ENCODE measurements around the gene GAST. TPM values are rescaled to one million over a fixed set of nuclear protein-coding genes. Genes with fewer than 3 reads are reported as not detected.

Gene GAST
- total and polyA plus RNA-seq, 9 of the 15 experiments (the other 6 are each of a cell fraction or from before 2014, with no cell fraction given): not detected

DNA sequence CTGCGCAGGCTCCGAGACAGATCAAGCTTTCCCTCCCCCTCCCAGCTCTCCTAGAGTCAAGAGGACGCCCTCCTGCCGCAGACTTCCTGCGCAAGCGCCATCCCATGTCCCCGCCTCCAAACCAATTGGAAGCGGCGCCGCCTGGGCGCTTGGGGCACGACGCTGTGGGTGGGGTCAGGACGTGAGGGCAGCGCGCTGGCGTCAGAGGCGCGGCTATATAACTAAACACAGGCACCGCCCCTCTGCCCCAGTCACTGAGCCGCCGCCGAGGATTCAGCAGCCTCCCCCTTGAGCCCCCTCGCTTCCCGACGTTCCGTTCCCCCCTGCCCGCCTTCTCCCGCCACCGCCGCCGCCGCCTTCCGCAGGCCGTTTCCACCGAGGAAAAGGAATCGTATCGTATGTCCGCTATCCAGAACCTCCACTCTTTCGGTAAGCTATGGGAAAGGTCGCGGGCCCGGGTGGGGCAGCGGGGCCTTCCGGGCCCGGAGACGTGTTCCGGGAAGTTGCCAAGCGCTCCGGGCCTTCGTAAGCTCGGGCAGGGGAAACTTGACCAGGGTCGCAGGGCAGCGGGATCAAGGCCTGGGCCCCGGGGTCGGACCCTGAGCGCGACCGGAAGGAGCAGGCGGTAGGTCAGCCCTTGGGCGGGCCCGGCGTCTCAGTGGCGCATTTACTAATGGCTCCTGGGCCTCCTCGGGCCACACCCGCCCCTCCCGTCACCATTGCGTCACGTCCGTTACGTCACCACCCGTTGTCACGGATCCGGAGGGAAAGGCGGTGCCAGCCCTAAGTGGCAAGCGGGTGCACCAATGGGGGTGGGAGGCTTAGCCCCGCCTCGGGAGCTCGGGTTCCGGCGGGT is 23.3 kb upstream of the GAST start, which contains the start of gene EIF1 (continued):
- no peak for TF ChIP-seq ZC3H8 (IDR thresholded peaks at IDR 0.05)
- TF ChIP-seq KDM2B (CRISPR knock-in tag; IDR thresholded peaks at IDR 0.05): 0 out of 2 replicates have a peak, but pooled peaks have one; percentile 14
- TF ChIP-seq KLF16 (IDR thresholded peaks at IDR 0.05): no peak
- no peak for TF ChIP-seq HDAC2 (IDR thresholded peaks at IDR 0.05)
- TF ChIP-seq, protein P1, sequence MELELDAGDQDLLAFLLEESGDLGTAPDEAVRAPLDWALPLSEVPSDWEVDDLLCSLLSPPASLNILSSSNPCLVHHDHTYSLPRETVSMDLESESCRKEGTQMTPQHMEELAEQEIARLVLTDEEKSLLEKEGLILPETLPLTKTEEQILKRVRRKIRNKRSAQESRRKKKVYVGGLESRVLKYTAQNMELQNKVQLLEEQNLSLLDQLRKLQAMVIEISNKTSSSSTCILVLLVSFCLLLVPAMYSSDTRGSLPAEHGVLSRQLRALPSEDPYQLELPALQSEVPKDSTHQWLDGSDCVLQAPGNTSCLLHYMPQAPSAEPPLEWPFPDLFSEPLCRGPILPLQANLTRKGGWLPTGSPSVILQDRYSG (tag; conservative IDR thresholded peaks at IDR 0.05; ENCODE audit: low read depth): no peak
- peak; percentile 95 for TF ChIP-seq GABPA (tag; conservative IDR thresholded peaks at IDR 0.05; ENCODE audit: low read depth)
- peak; percentile 30 for TF ChIP-seq ARHGAP35 (IDR thresholded peaks at IDR 0.05; ENCODE audit: partially characterized antibody)
- TF ChIP-seq, protein P2, sequence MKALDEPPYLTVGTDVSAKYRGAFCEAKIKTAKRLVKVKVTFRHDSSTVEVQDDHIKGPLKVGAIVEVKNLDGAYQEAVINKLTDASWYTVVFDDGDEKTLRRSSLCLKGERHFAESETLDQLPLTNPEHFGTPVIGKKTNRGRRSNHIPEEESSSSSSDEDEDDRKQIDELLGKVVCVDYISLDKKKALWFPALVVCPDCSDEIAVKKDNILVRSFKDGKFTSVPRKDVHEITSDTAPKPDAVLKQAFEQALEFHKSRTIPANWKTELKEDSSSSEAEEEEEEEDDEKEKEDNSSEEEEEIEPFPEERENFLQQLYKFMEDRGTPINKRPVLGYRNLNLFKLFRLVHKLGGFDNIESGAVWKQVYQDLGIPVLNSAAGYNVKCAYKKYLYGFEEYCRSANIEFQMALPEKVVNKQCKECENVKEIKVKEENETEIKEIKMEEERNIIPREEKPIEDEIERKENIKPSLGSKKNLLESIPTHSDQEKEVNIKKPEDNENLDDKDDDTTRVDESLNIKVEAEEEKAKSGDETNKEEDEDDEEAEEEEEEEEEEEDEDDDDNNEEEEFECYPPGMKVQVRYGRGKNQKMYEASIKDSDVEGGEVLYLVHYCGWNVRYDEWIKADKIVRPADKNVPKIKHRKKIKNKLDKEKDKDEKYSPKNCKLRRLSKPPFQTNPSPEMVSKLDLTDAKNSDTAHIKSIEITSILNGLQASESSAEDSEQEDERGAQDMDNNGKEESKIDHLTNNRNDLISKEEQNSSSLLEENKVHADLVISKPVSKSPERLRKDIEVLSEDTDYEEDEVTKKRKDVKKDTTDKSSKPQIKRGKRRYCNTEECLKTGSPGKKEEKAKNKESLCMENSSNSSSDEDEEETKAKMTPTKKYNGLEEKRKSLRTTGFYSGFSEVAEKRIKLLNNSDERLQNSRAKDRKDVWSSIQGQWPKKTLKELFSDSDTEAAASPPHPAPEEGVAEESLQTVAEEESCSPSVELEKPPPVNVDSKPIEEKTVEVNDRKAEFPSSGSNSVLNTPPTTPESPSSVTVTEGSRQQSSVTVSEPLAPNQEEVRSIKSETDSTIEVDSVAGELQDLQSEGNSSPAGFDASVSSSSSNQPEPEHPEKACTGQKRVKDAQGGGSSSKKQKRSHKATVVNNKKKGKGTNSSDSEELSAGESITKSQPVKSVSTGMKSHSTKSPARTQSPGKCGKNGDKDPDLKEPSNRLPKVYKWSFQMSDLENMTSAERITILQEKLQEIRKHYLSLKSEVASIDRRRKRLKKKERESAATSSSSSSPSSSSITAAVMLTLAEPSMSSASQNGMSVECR (CRISPR knock-in tag; IDR thresholded peaks at IDR 0.05): peak; percentile 89
- no peak for TF ChIP-seq MECOM (CRISPR knock-in tag; IDR thresholded peaks at IDR 0.05)
- TF ChIP-seq, protein P3, sequence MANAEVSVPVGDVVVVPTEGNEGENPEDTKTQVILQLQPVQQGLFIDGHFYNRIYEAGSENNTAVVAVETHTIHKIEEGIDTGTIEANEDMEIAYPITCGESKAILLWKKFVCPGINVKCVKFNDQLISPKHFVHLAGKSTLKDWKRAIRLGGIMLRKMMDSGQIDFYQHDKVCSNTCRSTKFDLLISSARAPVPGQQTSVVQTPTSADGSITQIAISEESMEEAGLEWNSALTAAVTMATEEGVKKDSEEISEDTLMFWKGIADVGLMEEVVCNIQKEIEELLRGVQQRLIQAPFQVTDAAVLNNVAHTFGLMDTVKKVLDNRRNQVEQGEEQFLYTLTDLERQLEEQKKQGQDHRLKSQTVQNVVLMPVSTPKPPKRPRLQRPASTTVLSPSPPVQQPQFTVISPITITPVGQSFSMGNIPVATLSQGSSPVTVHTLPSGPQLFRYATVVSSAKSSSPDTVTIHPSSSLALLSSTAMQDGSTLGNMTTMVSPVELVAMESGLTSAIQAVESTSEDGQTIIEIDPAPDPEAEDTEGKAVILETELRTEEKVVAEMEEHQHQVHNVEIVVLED (CRISPR knock-in tag; IDR thresholded peaks at IDR 0.05): peak; percentile 98
- TF ChIP-seq RFX1 (IDR thresholded peaks at IDR 0.05): peak; percentile 88
- TF ChIP-seq, protein P4, sequence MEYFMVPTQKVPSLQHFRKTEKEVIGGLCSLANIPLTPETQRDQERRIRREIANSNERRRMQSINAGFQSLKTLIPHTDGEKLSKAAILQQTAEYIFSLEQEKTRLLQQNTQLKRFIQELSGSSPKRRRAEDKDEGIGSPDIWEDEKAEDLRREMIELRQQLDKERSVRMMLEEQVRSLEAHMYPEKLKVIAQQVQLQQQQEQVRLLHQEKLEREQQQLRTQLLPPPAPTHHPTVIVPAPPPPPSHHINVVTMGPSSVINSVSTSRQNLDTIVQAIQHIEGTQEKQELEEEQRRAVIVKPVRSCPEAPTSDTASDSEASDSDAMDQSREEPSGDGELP (CRISPR knock-in tag; IDR thresholded peaks at IDR 0.05; ENCODE audit: borderline replicate concordance): peak; percentile 94; the same call in 1 of the 2 replicates
- TF ChIP-seq ZNF644 (tag; IDR thresholded peaks at IDR 0.05; ENCODE audit: low read depth): no peak
- TF ChIP-seq CHD4 (IDR thresholded peaks at IDR 0.05; ENCODE audit: insufficient read depth, insufficient replicate concordance, low read depth, low read length, poor library complexity, severe bottlenecking): no peak
- TF ChIP-seq MCM5 (IDR thresholded peaks at IDR 0.05; ENCODE audit: low read depth): no peak
- TF ChIP-seq, protein P5, sequence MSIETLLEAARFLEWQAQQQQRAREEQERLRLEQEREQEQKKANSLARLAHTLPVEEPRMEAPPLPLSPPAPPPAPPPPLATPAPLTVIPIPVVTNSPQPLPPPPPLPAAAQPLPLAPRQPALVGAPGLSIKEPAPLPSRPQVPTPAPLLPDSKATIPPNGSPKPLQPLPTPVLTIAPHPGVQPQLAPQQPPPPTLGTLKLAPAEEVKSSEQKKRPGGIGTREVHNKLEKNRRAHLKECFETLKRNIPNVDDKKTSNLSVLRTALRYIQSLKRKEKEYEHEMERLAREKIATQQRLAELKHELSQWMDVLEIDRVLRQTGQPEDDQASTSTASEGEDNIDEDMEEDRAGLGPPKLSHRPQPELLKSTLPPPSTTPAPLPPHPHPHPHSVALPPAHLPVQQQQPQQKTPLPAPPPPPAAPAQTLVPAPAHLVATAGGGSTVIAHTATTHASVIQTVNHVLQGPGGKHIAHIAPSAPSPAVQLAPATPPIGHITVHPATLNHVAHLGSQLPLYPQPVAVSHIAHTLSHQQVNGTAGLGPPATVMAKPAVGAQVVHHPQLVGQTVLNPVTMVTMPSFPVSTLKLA (conservative IDR thresholded peaks at IDR 0.05): no peak; a peak in 1 of 4 replicates
- no peak for TF ChIP-seq ZNF766 (CRISPR knock-in tag; conservative IDR thresholded peaks at IDR 0.05)
- peak; percentile 95; the same call in 1 of the 2 replicates for TF ChIP-seq SREBF2 (CRISPR knock-in tag; IDR thresholded peaks at IDR 0.05)
